ENCODE measurements around the gene ATP4A. TPM values are rescaled to one million over a fixed set of nuclear protein-coding genes. Genes with fewer than 3 reads are reported as not detected.

Gene ATP4A
- total RNA-seq, 1 donor: not detected

- no peaks in the 10 kb centered on the region for H3K79me2 ChIP-seq (ENCODE audit: insufficient read depth, low read length)
- no peak overlapping the region for H3K4me3 ChIP-seq (ENCODE audit: insufficient read depth, low read length)
- no peaks in the 10 kb centered on the region for H3K9me3 ChIP-seq (ENCODE audit: low read depth, low read length)
- no peak overlapping the region for H3K27ac ChIP-seq (ENCODE audit: low read depth, low read length)
- peaks cover 13% of the 10 kb centered on the region for H3K4me1 ChIP-seq (ENCODE audit: insufficient read depth, low read length)
- peak; percentile 73 for DNase-seq (ENCODE audit: insufficient read length, low spot score, missing footprints)
- no peaks in the 10 kb centered on the region for H4K20me1 ChIP-seq (ENCODE audit: insufficient read depth, low read length)
- peaks cover 10% of the 10 kb centered on the region for H3K27me3 ChIP-seq (ENCODE audit: insufficient read depth, low read length)
- no peak overlapping the region for H2AFZ ChIP-seq (ENCODE audit: low read length)
- no peak overlapping the region for H3K4me2 ChIP-seq (ENCODE audit: insufficient read depth, low read length)
- no peak for TF ChIP-seq CTCF (IDR thresholded peaks at IDR 0.05; ENCODE audit: extremely low read depth, low read depth, low read length)
- no peaks in the 10 kb centered on the region for H3K36me3 ChIP-seq (ENCODE audit: insufficient read depth, low read length)
Observed at GRCh38 chr19:35529241-35530218, 33.9 kb downstream of the ATP4A start.

GRCh38 chr19:35528218-35529038 is 35.0 kb downstream of the ATP4A start, which contains the start of gene SBSN:
Gene SBSN (minus strand): TSS chr19:35528311. CDS start chr19:35528281, 30 bp downstream.
- H3K27ac ChIP-seq (ENCODE audit: low read depth, low read length): no peak within 1 kb of the TSS
- no peak for TF ChIP-seq CTCF (IDR thresholded peaks at IDR 0.05; ENCODE audit: extremely low read depth, low read depth, low read length)
- H3K79me2 ChIP-seq (ENCODE audit: insufficient read depth, low read length): no peaks in the 10 kb centered on the region
- no peaks in the 10 kb centered on the region for H4K20me1 ChIP-seq (ENCODE audit: insufficient read depth, low read length)
- no peak within 1 kb of the TSS for H3K4me2 ChIP-seq (ENCODE audit: insufficient read depth, low read length)
- no peaks in the 10 kb centered on the region for H3K9me3 ChIP-seq (ENCODE audit: low read depth, low read length)
- peaks cover 4% of the 10 kb centered on the region for H3K27me3 ChIP-seq (ENCODE audit: insufficient read depth, low read length)
- H2AFZ ChIP-seq (ENCODE audit: low read length): no peak within 1 kb of the TSS
- peak; percentile 96 for DNase-seq (ENCODE audit: insufficient read length, low spot score, missing footprints)
- peaks cover 9% of the 10 kb centered on the region for H3K4me1 ChIP-seq (ENCODE audit: insufficient read depth, low read length)
- no peaks in the 10 kb centered on the region for H3K36me3 ChIP-seq (ENCODE audit: insufficient read depth, low read length)
- no peak within 1 kb of the TSS for H3K4me3 ChIP-seq (ENCODE audit: insufficient read depth, low read length)

- TF ChIP-seq CTCF (IDR thresholded peaks at IDR 0.05; ENCODE audit: extremely low read depth, low read depth, low read length): no peak
- Histone ChIP-seq H3K36me3 (ENCODE audit: insufficient read depth, low read length) (no peaks in the 10 kb centered on the region), H3K4me1 (ENCODE audit: insufficient read depth, low read length) (peaks cover 9% of the 10 kb centered on the region)
Observed at GRCh38 chr19:35525873-35526272, 37.6 kb downstream of the ATP4A start.

More at GRCh38 chr19:35525873-35526272, 37.6 kb downstream of the ATP4A start:
- no peak overlapping the region for H2AFZ ChIP-seq (ENCODE audit: low read length)
- H3K79me2 ChIP-seq (ENCODE audit: insufficient read depth, low read length): no peaks in the 10 kb centered on the region
- peak; percentile 82 for DNase-seq (ENCODE audit: insufficient read length, low spot score, missing footprints)
- H3K27ac ChIP-seq (ENCODE audit: low read depth, low read length): no peak overlapping the region
- H3K9me3 ChIP-seq (ENCODE audit: low read depth, low read length): no peaks in the 10 kb centered on the region
- H3K4me3 ChIP-seq (ENCODE audit: insufficient read depth, low read length): no peak overlapping the region
- H3K27me3 ChIP-seq (ENCODE audit: insufficient read depth, low read length): no peaks in the 10 kb centered on the region
- no peak overlapping the region for H3K4me2 ChIP-seq (ENCODE audit: insufficient read depth, low read length)
- H4K20me1 ChIP-seq (ENCODE audit: insufficient read depth, low read length): no peaks in the 10 kb centered on the region

Measured in osteoblast (primary cell).